SK-N-MC (cell line): ENCODE measurements around the gene COL3A1.

Experiments
- EZH2 ChIP-seq: fragments of 200-600 bp; sonication (generic); IDR thresholded peaks from one replicate; pipeline ENCODE4 v1.6.1; 2017; ENCODE audit warnings: antibody characterized with exemption
- FOXP2 ChIP-seq: optimal IDR thresholded peaks from 2 replicates; pipeline ENCODE3; 2011; ENCODE audit warnings: mild to moderate bottlenecking, moderate library complexity; ENCODE audit not compliant: insufficient read depth; ENCODE audit errors: extremely low read length, control extremely low read depth
- POLR2AphosphoS5 ChIP-seq: IDR thresholded peaks from 2 replicates; pipeline ENCODE4 v1.6.1; 2012; ENCODE audit warnings: mild to moderate bottlenecking, low read depth, low read length, borderline replicate concordance

DNA sequence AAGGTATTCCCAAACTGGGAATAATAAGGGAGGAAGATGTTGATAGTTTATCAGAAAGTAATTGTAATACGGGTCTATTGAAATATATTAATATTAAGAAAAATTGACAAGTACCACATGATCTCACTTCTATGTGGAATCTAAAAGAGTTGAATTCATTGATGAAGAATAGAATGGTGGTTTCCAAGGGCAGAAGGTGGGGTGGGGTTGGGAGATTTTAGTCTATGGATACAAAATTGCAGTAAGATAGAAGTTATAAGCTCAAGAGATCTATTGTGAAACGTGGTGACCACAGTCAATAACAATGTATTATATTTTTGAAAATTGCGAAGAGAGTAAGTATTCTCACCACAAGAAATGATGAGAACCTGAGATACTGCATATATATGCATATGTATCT, 38.9 kb downstream of the COL3A1 start:
- no peak for TF ChIP-seq EZH2
- TF ChIP-seq POLR2AphosphoS5 = no peak
- TF ChIP-seq FOXP2 = no peak
